ENCODE data around the gene NIBAN1.

NIBAN1 gene

DNA sequence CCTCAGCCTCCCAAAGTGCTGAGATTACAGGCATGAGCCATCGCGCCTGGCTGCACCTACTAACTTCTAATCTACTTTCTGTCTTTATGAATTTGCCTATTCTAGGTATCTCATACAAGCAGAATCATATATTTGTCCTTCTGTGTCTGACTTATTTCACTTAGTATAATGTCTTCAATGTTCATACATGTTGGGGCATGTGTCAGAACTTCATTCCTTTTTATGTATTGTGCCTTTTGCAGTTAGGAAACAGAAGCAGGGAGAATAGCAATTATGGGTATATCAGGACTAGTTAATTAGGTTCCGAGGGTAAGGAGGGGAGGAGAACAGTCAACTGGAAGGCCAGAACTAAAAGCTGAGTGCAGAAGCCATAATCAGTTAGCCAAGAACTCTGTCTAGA, 18.0 kb upstream of the NIBAN1 start:
- Histone ChIP-seq H2AK5ac (ENCODE audit: low read depth, low read length) (no peak overlapping the region), H4K8ac (ENCODE audit: low read depth, low read length) (no peak overlapping the region), H3K27me3 (ENCODE audit: control insufficient read depth in 3 of 3, insufficient read depth in 3 of 3, low read depth in 1 of 3, low read length in 3 of 3) (peaks cover 0 to 6% (median 0%) of the 10 kb centered on the region in 3 experiments), H3K27ac (replicated peaks; ENCODE audit: low read length) (no peak overlapping the region), H3K4ac (ENCODE audit: low read length) (no peak overlapping the region), H3K4me1 (ENCODE audit: control insufficient read depth in 2 of 2, insufficient read depth in 1 of 2, low read depth in 1 of 2, low read length in 2 of 2) (peaks cover 0 to 3% of the 10 kb centered on the region in 2 donors), H2BK120ac (ENCODE audit: low read depth, low read length) (no peak overlapping the region), H2AFZ (ENCODE audit: low read length) (no peak overlapping the region), H3K4me2 (ENCODE audit: insufficient read depth, low read length, poor library complexity, severe bottlenecking) (no peak overlapping the region), H3K4me3 (ENCODE audit: low read length in 2 of 2) (no peak overlapping the region), H3K18ac (ENCODE audit: low read length) (no peak overlapping the region), H3K9me3 (replicated peaks in 1 of 2; ENCODE audit: control insufficient read depth in 2 of 2, insufficient read depth in 1 of 2, low read depth in 1 of 2, low read length in 2 of 2) (no peaks in the 10 kb centered on the region), H3K9ac (ENCODE audit: low read depth, low read length, poor library complexity) (no peak overlapping the region), H4K91ac (ENCODE audit: low read depth, low read length, poor library complexity) (no peak overlapping the region), H3K36me3 (replicated peaks in 1 of 2; ENCODE audit: control insufficient read depth in 2 of 2, insufficient read depth in 2 of 2, low read length in 2 of 2) (no peaks in the 10 kb centered on the region), H3K14ac (ENCODE audit: low read length) (no peak overlapping the region), H2BK5ac (ENCODE audit: low read length) (no peak overlapping the region), H2BK15ac (ENCODE audit: low read length) (no peak overlapping the region), H2BK12ac (ENCODE audit: low read length) (no peak overlapping the region), H3K79me1 (ENCODE audit: low read depth, low read length) (no peaks in the 10 kb centered on the region), H3K23ac (ENCODE audit: low read depth, low read length, poor library complexity) (no peak overlapping the region)
- WGBS, 2 donors (ENCODE audit: extremely low coverage in 2 of 2, insufficient read length in 2 of 2, insufficient replicate concordance in 1 of 2), result no CpG with 5 or more reads among the region's 3 CpGs
- DNase-seq (ENCODE audit: low spot score), result no peak

DNA sequence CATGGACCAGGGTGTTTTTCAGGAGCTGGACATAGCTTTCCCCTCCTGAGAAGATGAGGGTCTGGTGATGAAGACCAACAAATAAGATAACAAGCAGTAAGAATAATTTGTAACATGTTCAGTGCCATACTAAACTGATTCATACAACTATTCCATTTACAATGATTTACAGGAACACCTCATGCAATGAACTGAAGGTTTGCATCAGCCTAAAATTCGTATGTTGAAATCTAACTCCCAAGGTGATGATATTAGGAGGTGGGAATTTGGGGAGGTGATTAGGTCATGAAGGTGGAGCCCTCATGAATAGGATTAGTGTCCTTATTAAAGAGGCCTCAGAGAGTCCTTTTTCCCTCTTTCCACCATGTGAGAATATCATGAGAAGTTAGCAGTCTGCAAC, 15.9 kb upstream of the NIBAN1 start:
- WGBS, 2 donors (ENCODE audit: extremely low coverage in 2 of 2, insufficient read length in 2 of 2, insufficient replicate concordance in 1 of 2), result no CpG with 5 or more reads among the region's 1 CpG
- no peak overlapping the region for H4K8ac ChIP-seq (ENCODE audit: low read depth, low read length)
- H3K4ac ChIP-seq (ENCODE audit: low read length), result no peak overlapping the region
- no peak overlapping the region for H3K27ac ChIP-seq (replicated peaks; ENCODE audit: low read length)
- no peak overlapping the region for H2BK120ac ChIP-seq (ENCODE audit: low read depth, low read length)
- H3K9ac ChIP-seq (ENCODE audit: low read depth, low read length, poor library complexity), result no peak overlapping the region
- H3K18ac ChIP-seq (ENCODE audit: low read length), result no peak overlapping the region
- H3K79me1 ChIP-seq (ENCODE audit: low read depth, low read length), result no peaks in the 10 kb centered on the region
- no peak overlapping the region for H4K91ac ChIP-seq (ENCODE audit: low read depth, low read length, poor library complexity)
- H3K14ac ChIP-seq (ENCODE audit: low read length), result no peak overlapping the region
- no peaks in the 10 kb centered on the region for H3K9me3 ChIP-seq (replicated peaks in 1 of 2; ENCODE audit: control insufficient read depth in 2 of 2, insufficient read depth in 1 of 2, low read depth in 1 of 2, low read length in 2 of 2)
- H3K4me3 ChIP-seq (ENCODE audit: low read length in 2 of 2), result no peak overlapping the region
- H3K23ac ChIP-seq (ENCODE audit: low read depth, low read length, poor library complexity), result no peak overlapping the region
- no peaks in the 10 kb centered on the region for H3K36me3 ChIP-seq (replicated peaks in 1 of 2; ENCODE audit: control insufficient read depth in 2 of 2, insufficient read depth in 2 of 2, low read length in 2 of 2)
- DNase-seq (ENCODE audit: low spot score), result no peak
- H3K27me3 ChIP-seq (ENCODE audit: control insufficient read depth in 3 of 3, insufficient read depth in 3 of 3, low read depth in 1 of 3, low read length in 3 of 3), result peaks cover 0 to 6% (median 0%) of the 10 kb centered on the region in 3 experiments
- no peak overlapping the region for H2BK15ac ChIP-seq (ENCODE audit: low read length)
- no peak overlapping the region for H3K4me2 ChIP-seq (ENCODE audit: insufficient read depth, low read length, poor library complexity, severe bottlenecking)
- peaks cover 0 to 5% of the 10 kb centered on the region in 2 donors for H3K4me1 ChIP-seq (ENCODE audit: control insufficient read depth in 2 of 2, insufficient read depth in 1 of 2, low read depth in 1 of 2, low read length in 2 of 2)
- H2BK12ac ChIP-seq (ENCODE audit: low read length), result no peak overlapping the region
- H2AFZ ChIP-seq (ENCODE audit: low read length), result no peak overlapping the region
- no peak overlapping the region for H2AK5ac ChIP-seq (ENCODE audit: low read depth, low read length)
- no peak overlapping the region for H2BK5ac ChIP-seq (ENCODE audit: low read length)

DNA sequence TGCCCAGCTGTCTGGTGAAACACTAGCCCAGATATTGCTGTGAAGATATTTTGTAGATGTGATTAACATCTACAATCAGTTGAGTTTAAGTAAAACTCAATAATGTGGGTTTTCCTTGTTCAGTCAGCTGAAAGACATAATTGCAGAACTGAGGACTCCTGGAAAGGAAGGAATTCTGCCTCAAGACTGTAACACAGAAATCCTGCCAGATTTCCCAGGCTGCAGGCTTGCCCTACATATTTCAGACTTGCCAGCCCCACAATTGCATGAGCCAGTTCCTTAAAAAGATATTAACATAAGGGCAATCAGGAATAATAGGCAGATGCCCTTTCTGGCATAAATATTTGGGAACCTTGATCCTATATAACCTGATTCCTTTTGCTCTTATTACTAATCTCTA, 14.2 kb upstream of the NIBAN1 start:
- H3K23ac ChIP-seq (ENCODE audit: low read depth, low read length, poor library complexity), result no peak overlapping the region
- H3K18ac ChIP-seq (ENCODE audit: low read length), result no peak overlapping the region
- H2BK5ac ChIP-seq (ENCODE audit: low read length), result no peak overlapping the region
- H3K36me3 ChIP-seq (replicated peaks in 1 of 2; ENCODE audit: control insufficient read depth in 2 of 2, insufficient read depth in 2 of 2, low read length in 2 of 2), result no peaks in the 10 kb centered on the region
- no peaks in the 10 kb centered on the region for H3K9me3 ChIP-seq (replicated peaks in 1 of 2; ENCODE audit: control insufficient read depth in 2 of 2, insufficient read depth in 1 of 2, low read depth in 1 of 2, low read length in 2 of 2)
- no peak overlapping the region for H2BK120ac ChIP-seq (ENCODE audit: low read depth, low read length)
- no peak overlapping the region for H2AK5ac ChIP-seq (ENCODE audit: low read depth, low read length)
- no peak overlapping the region for H2BK15ac ChIP-seq (ENCODE audit: low read length)
- H4K91ac ChIP-seq (ENCODE audit: low read depth, low read length, poor library complexity), result no peak overlapping the region
- no peaks in the 10 kb centered on the region for H3K79me1 ChIP-seq (ENCODE audit: low read depth, low read length)
- H3K27ac ChIP-seq (replicated peaks; ENCODE audit: low read length), result no peak overlapping the region
- H2BK12ac ChIP-seq (ENCODE audit: low read length), result no peak overlapping the region
- peaks cover 0 to 5% of the 10 kb centered on the region in 2 donors for H3K4me1 ChIP-seq (ENCODE audit: control insufficient read depth in 2 of 2, insufficient read depth in 1 of 2, low read depth in 1 of 2, low read length in 2 of 2)
- no peak overlapping the region for H3K14ac ChIP-seq (ENCODE audit: low read length)
- no peak overlapping the region for H3K4me2 ChIP-seq (ENCODE audit: insufficient read depth, low read length, poor library complexity, severe bottlenecking)
- no peak overlapping the region for H2AFZ ChIP-seq (ENCODE audit: low read length)
- no peak overlapping the region for H3K4me3 ChIP-seq (ENCODE audit: low read length in 2 of 2)
- no peak for DNase-seq (ENCODE audit: low spot score)
- H3K27me3 ChIP-seq (ENCODE audit: control insufficient read depth in 3 of 3, insufficient read depth in 3 of 3, low read depth in 1 of 3, low read length in 3 of 3), result peaks cover 0 to 12% (median 0%) of the 10 kb centered on the region in 3 experiments
- H4K8ac ChIP-seq (ENCODE audit: low read depth, low read length), result no peak overlapping the region
- H3K9ac ChIP-seq (ENCODE audit: low read depth, low read length, poor library complexity), result no peak overlapping the region
- H3K4ac ChIP-seq (ENCODE audit: low read length), result no peak overlapping the region

DNA sequence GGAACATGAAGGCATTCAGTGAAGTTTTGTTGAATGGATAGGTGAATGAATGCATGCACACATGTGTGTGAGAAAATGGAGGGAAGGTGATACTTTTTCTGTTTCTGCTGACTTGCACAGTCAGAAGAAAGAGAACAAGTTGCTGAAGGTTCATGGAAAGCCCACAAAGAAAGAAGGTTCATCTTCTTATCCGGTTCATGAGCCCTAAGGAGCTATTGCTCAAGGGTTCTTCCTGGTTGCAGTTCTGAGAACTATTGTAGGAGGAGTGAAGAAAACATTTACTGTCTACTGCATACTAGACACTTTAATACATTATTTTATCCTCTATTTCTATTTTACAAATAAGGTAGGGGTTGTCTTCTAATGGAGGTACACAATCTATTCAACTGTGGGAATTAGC, 13.4 kb upstream of the NIBAN1 start:
- H3K79me1 ChIP-seq (ENCODE audit: low read depth, low read length), result no peaks in the 10 kb centered on the region
- no peak overlapping the region for H2BK12ac ChIP-seq (ENCODE audit: low read length)
- no CpG with 5 or more reads among the region's 1 CpG for WGBS, 2 donors (ENCODE audit: extremely low coverage in 2 of 2, insufficient read length in 2 of 2, insufficient replicate concordance in 1 of 2)
- no peak overlapping the region for H3K4me2 ChIP-seq (ENCODE audit: insufficient read depth, low read length, poor library complexity, severe bottlenecking)
- no peak overlapping the region for H3K14ac ChIP-seq (ENCODE audit: low read length)
- no peak for DNase-seq (ENCODE audit: low spot score)
- H3K9ac ChIP-seq (ENCODE audit: low read depth, low read length, poor library complexity), result no peak overlapping the region
- H3K4ac ChIP-seq (ENCODE audit: low read length), result no peak overlapping the region
- H3K27me3 ChIP-seq (ENCODE audit: control insufficient read depth in 3 of 3, insufficient read depth in 3 of 3, low read depth in 1 of 3, low read length in 3 of 3), result peaks cover 0 to 12% (median 0%) of the 10 kb centered on the region in 3 experiments
- H3K36me3 ChIP-seq (replicated peaks in 1 of 2; ENCODE audit: control insufficient read depth in 2 of 2, insufficient read depth in 2 of 2, low read length in 2 of 2), result no peaks in the 10 kb centered on the region
- no peak overlapping the region for H3K18ac ChIP-seq (ENCODE audit: low read length)
- H3K9me3 ChIP-seq (replicated peaks in 1 of 2; ENCODE audit: control insufficient read depth in 2 of 2, insufficient read depth in 1 of 2, low read depth in 1 of 2, low read length in 2 of 2), result no peaks in the 10 kb centered on the region
- H2AFZ ChIP-seq (ENCODE audit: low read length), result no peak overlapping the region
- no peak overlapping the region for H4K91ac ChIP-seq (ENCODE audit: low read depth, low read length, poor library complexity)
- no peak overlapping the region for H2BK120ac ChIP-seq (ENCODE audit: low read depth, low read length)
- no peak overlapping the region for H2BK5ac ChIP-seq (ENCODE audit: low read length)
- H3K4me3 ChIP-seq (ENCODE audit: low read length in 2 of 2), result no peak overlapping the region
- H2BK15ac ChIP-seq (ENCODE audit: low read length), result no peak overlapping the region
- H4K8ac ChIP-seq (ENCODE audit: low read depth, low read length), result no peak overlapping the region
- no peak overlapping the region for H2AK5ac ChIP-seq (ENCODE audit: low read depth, low read length)
- H3K27ac ChIP-seq (replicated peaks; ENCODE audit: low read length), result no peak overlapping the region
- no peak overlapping the region for H3K23ac ChIP-seq (ENCODE audit: low read depth, low read length, poor library complexity)
- peaks cover 0 to 5% of the 10 kb centered on the region in 2 donors for H3K4me1 ChIP-seq (ENCODE audit: control insufficient read depth in 2 of 2, insufficient read depth in 1 of 2, low read depth in 1 of 2, low read length in 2 of 2)
